HCT116 (cell line): ENCODE results near the gene SUSD2. TPM values are rescaled to one million over a fixed set of nuclear protein-coding genes. Genes with fewer than 3 reads are reported as not detected.

Source experiments
- ATAC-seq: fragments of 200-7000 bp; cut with Tn5 transposase; 2 replicates; pipeline ENCODE4 v1.9.1; 2020; ENCODE audit warnings: mild to moderate bottlenecking, moderate library complexity
- BruUV-seq: library from RNA; stranded (reverse); fragments of 400-500 nt; replicated peaks from 2 replicates; lab custom pipeline; 2021; lab: Mats Ljungman, UMichigan
- CTCF ChIA-PET: fragments of 300-600 bp; sonication (Branson Sonifier 250); formaldehyde crosslinking; loops from one replicate; lab custom pipeline; 2021; ENCODE audit warnings: antibody characterized with exemption; lab: Charles Lee
- POLR2A ChIA-PET: fragments of 300-600, 350-600 bp; sonication (Branson Sonifier 250); formaldehyde crosslinking; loops from one replicate; lab custom pipeline; 2021; ENCODE audit warnings: antibody characterized with exemption; lab: Charles Lee
- RAD21 ChIA-PET, 2 experiments: fragments of 300-600 bp; sonication (Branson Sonifier 250); formaldehyde crosslinking; loops; one replicate each; lab custom pipeline; 2023; ENCODE audit warnings: low total read pairs in 2 of 2; ENCODE audit not compliant: uncharacterized antibody in 2 of 2, unreplicated experiment in 2 of 2, low non-redundant PET in 1 of 2; lab: Charles Lee
- DNase-seq: peaks from one replicate; pipeline ENCODE4 v3.0.0-alpha.2; 2010; ENCODE audit warnings: low read depth, low spot score
- H2AFZ ChIP-seq: fragments of 200-600 bp; shearing (Covaris generic), sonication (generic); 2 replicates; pipeline ENCODE4 v1.6.1; 2017; ENCODE audit warnings: low read depth, mixed run types, mixed read lengths, antibody characterized with exemption, low read length; ENCODE audit not compliant: poor library complexity, severe bottlenecking
- H3K27ac ChIP-seq: 2 replicates; pipeline ENCODE4 v1.5.1; 2012; ENCODE audit warnings: low read depth, low read length
- H3K27me3 ChIP-seq: fragments of 200-600 bp; sonication (generic); 2 replicates; pipeline ENCODE4 v1.6.1; 2016; ENCODE audit warnings: mixed run types, low read length, mixed read lengths; ENCODE audit not compliant: insufficient read depth
- H3K36me3 ChIP-seq, 2 experiments: fragments of 200-500 bp in 1 of 2; fragments of 200-600 bp in 1 of 2; sonication (Bioruptor generic) in 1 of 2; sonication (generic) in 1 of 2; 2 replicates each; pipeline versions ENCODE4 v1.5.1 to v1.6.1; 2014 to 2016; ENCODE audit warnings: low read length in 2 of 2, inconsistent platforms in 1 of 2, mixed read lengths in 1 of 2, mixed run types in 1 of 2; ENCODE audit not compliant: insufficient read depth in 2 of 2, control insufficient read depth in 1 of 2
- H3K4me1 ChIP-seq, 2 experiments: fragments of 200-600 bp in 1 of 2; sonication (generic) in 1 of 2; 2 replicates each; pipeline versions ENCODE4 v1.5.1 to v1.6.1; 2012 to 2017; ENCODE audit warnings: low read length in 2 of 2, inconsistent platforms in 1 of 2, mild to moderate bottlenecking in 1 of 2, mixed read lengths in 1 of 2, mixed run types in 1 of 2, moderate library complexity in 1 of 2; ENCODE audit not compliant: insufficient read depth in 2 of 2, control insufficient read depth in 1 of 2
- H3K4me2 ChIP-seq: fragments of 200-600 bp; sonication (generic); 2 replicates; pipeline ENCODE4 v1.6.1; 2017; ENCODE audit warnings: mixed run types, low read length, mixed read lengths
- H3K4me3 ChIP-seq, 2 experiments: fragments of 200-600 bp in 1 of 2; sonication (generic) in 1 of 2; replicated peaks in 1 of 2; 2 replicates each; pipeline ENCODE4 v1.5.1; 2011 to 2016; ENCODE audit warnings: low read length in 2 of 2, control low read depth in 1 of 2, low read depth in 1 of 2, mild to moderate bottlenecking in 1 of 2, mixed read lengths in 1 of 2, mixed run types in 1 of 2
- H3K79me2 ChIP-seq: fragments of 200-600 bp; sonication (generic); 2 replicates; pipeline ENCODE4 v1.6.1; 2017; ENCODE audit warnings: mild to moderate bottlenecking, mixed run types, low read length, moderate library complexity, mixed read lengths; ENCODE audit not compliant: insufficient read depth
- H3K9ac ChIP-seq: fragments of 200-600 bp; sonication (generic); 2 replicates; pipeline ENCODE4 v1.6.1; 2016; ENCODE audit warnings: low read length, mixed read lengths
- H3K9me2 ChIP-seq: fragments of 200-600 bp; sonication (generic), shearing (Covaris generic); 2 replicates; pipeline ENCODE4 v1.6.1; 2017; ENCODE audit warnings: mixed run types, mild to moderate bottlenecking, moderate library complexity; ENCODE audit not compliant: insufficient read depth
- H3K9me3 ChIP-seq, 2 experiments: fragments of 200-500 bp in 1 of 2; fragments of 200-600 bp in 1 of 2; sonication (Bioruptor generic) in 1 of 2; sonication (generic) in 1 of 2; 2 replicates each; pipeline ENCODE4 v1.6.1; 2014 to 2017; ENCODE audit warnings: low read length in 2 of 2, mixed read lengths in 2 of 2, inconsistent platforms in 1 of 2, low read depth in 1 of 2, mild to moderate bottlenecking in 1 of 2, mixed run types in 1 of 2, moderate library complexity in 1 of 2; ENCODE audit not compliant: control insufficient read depth in 1 of 2, insufficient read depth in 1 of 2
- H4K20me1 ChIP-seq: fragments of 200-600 bp; sonication (generic), shearing (Covaris generic); 2 replicates; pipeline ENCODE4 v1.6.1; 2017; ENCODE audit warnings: mixed run types, mild to moderate bottlenecking, moderate library complexity; ENCODE audit not compliant: insufficient read depth
- ELF1 ChIP-seq: IDR thresholded peaks from 2 replicates; pipeline ENCODE4 v1.6.1; 2012; ENCODE audit warnings: low read depth, borderline replicate concordance
- REST ChIP-seq: IDR thresholded peaks from 2 replicates; pipeline ENCODE4 v1.6.1; 2012; ENCODE audit warnings: low read depth
- intact Hi-C: fragments of 100-400 bp; cut with micrococcal nuclease; formaldehyde crosslinking; loops from 2 replicates; pipeline ENCODE4 v1.10.0; 2022
- total RNA-seq: library from RNA; stranded (reverse); gene quantifications from one replicate; pipeline ENCODE4 v1.2.1, GENCODE V29; 2021; ENCODE audit not compliant: unreplicated experiment
- TF ChIP-seq, protein P1 (sequence below), 3 experiments: fragments of 200-600 bp in 1 of 3; sonication (generic) in 1 of 3; IDR thresholded peaks in 2 of 3; conservative IDR thresholded peaks in 1 of 3; 2 replicates each; pipeline ENCODE4 v1.5.1; 2012 to 2017; ENCODE audit warnings: low read depth in 2 of 3, low read length in 2 of 3, antibody characterized with exemption in 1 of 3, borderline replicate concordance in 1 of 3, control low read depth in 1 of 3, mild to moderate bottlenecking in 1 of 3, mixed read lengths in 1 of 3, mixed run types in 1 of 3, moderate library complexity in 1 of 3; ENCODE audit not compliant: insufficient read depth in 1 of 3

SUSD2 gene
- total RNA-seq, 1 experiment from 2014 or later = 6.6 TPM

- Histone ChIP-seq H3K4me3 (no peak overlapping the region), H3K27me3 (no peaks in the 10 kb centered on the region), H3K36me3 (no peaks in the 10 kb centered on the region), H3K27ac (peak overlapping the region; percentile 35; the same call in 1 of the 2 replicates), H3K4me2 (peak overlapping the region; percentile 17; the same call in 1 of the 2 replicates), H2AFZ (no peak overlapping the region), H4K20me1 (no peaks in the 10 kb centered on the region), H3K9me3 (no peaks in the 10 kb centered on the region), H3K9me2 (no peaks in the 10 kb centered on the region), H3K9ac (no peak overlapping the region), H3K79me2 (no peaks in the 10 kb centered on the region), H3K4me1 (peaks cover 17 to 21% of the 10 kb centered on the region in 2 experiments)
- ChIA-PET POLR2A (no interaction called here), RAD21 (no interaction called here), CTCF (interaction anchor here (1.2 kb wide), 1 partner anchor 9 kb away, joined by 4 read pairs; no protein-coding TSS in a partner anchor)
- DNase-seq (no peak), ATAC-seq (peak; percentile 40)
- TF ChIP-seq REST = no peak
- TF ChIP-seq, protein P1, sequence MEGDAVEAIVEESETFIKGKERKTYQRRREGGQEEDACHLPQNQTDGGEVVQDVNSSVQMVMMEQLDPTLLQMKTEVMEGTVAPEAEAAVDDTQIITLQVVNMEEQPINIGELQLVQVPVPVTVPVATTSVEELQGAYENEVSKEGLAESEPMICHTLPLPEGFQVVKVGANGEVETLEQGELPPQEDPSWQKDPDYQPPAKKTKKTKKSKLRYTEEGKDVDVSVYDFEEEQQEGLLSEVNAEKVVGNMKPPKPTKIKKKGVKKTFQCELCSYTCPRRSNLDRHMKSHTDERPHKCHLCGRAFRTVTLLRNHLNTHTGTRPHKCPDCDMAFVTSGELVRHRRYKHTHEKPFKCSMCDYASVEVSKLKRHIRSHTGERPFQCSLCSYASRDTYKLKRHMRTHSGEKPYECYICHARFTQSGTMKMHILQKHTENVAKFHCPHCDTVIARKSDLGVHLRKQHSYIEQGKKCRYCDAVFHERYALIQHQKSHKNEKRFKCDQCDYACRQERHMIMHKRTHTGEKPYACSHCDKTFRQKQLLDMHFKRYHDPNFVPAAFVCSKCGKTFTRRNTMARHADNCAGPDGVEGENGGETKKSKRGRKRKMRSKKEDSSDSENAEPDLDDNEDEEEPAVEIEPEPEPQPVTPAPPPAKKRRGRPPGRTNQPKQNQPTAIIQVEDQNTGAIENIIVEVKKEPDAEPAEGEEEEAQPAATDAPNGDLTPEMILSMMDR (IDR thresholded peaks at IDR 0.05 in 2 of 3, conservative IDR thresholded peaks at IDR 0.05 in 1 of 3; ENCODE audit: borderline replicate concordance in 1 of 3, insufficient read depth in 1 of 3, low read depth in 2 of 3, low read length in 2 of 3) = no peak
- TF ChIP-seq ELF1 = no peak
- BruUV-seq = no TSS peak
- intact Hi-C loops = no loop called here
Observed at GRCh38 chr22:24146791-24147353, 34.4 kb upstream of the SUSD2 start.
